Stimulated activated naive B cell treated with anti-CD40 and anti-IgM and Interleukin-4, amounts not matched to agents 10 μg/mL and 1 μg/mL and 100 μg/mL, for 72 hours (primary cell): ENCODE data around the gene GPR146.
A peak's percentile ranks its signal among the peaks of the same experiment; 100 is the strongest.

Source experiments
- ATAC-seq, 2 donors: fragments of 150-1000 bp; cut with Tn5 transposase; replicated peaks; 2 replicates each; pipeline ENCODE4 v1.10.0; 2021; ENCODE audit warnings: moderate library complexity in 1 of 2
- DNase-seq: peaks from one replicate; pipeline ENCODE4 v3.0.0; 2021
- H3K27ac Mint-ChIP-seq: one replicate; pipeline ENCODE4 v1.8.0; 2022; ENCODE audit warnings: mild to moderate bottlenecking, mixed read lengths
- H3K27me3 Mint-ChIP-seq, 2 donors: one replicate each; pipeline ENCODE4 v1.8.0; 2022; ENCODE audit warnings: mixed read lengths in 2 of 2
- H3K36me3 Mint-ChIP-seq, 2 donors: one replicate each; pipeline ENCODE4 v1.8.0; 2022; ENCODE audit warnings: mixed read lengths in 2 of 2, mild to moderate bottlenecking in 1 of 2
- H3K4me1 Mint-ChIP-seq, 2 donors: one replicate each; pipeline ENCODE4 v1.8.0; 2022; ENCODE audit warnings: mixed read lengths in 2 of 2, mild to moderate bottlenecking in 1 of 2
- H3K4me3 Mint-ChIP-seq, 2 donors: one replicate each; pipeline ENCODE4 v1.8.0; 2022; ENCODE audit warnings: mild to moderate bottlenecking in 2 of 2, mixed read lengths in 2 of 2, moderate library complexity in 1 of 2
- H3K9me3 Mint-ChIP-seq, 2 donors: one replicate each; pipeline ENCODE4 v1.8.0; 2022; ENCODE audit warnings: mixed read lengths in 2 of 2, mild to moderate bottlenecking in 1 of 2

GPR146 gene

DNA sequence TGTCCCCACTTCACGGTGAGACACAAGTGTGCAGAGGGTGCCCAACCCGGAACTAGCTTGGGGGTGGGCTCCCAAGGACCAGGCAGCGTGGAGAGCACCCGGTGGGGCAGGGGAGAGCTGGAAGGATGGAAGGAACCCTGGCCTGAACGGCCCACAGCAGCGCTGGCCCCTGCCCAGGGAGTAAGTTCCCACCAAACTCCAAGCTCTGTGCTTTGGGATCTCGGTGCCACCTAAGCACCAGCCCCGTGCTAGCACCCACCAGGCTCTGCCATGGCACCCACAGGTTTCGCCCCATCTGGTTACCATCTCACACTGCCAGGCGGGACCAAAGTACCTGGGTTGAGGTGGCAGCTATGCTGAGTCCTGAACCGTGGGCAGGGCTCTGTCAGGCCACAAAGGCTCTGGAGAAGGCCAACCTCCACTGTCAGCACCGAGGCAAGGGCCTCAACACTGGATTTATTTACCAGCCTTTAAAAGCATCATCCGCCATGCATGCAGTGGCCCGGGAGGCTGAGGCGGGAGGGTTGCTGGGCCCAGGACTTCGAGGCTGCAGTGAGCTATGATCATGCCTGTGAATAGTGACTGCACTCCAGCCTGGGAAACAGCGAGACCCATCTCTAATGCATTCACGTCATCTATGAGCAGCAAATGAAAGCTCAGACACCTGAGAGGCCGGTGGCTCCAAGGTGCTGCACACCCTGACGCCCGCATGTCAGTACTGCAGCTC, 59.6 kb downstream of the GPR146 start:
- no peak for DNase-seq
- Mint-ChIP-seq H3K4me1 (peaks cover 24 to 26% of the 10 kb centered on the region in 2 donors), H3K36me3 (peaks cover 14 to 33% of the 10 kb centered on the region in 2 donors), H3K27me3 (peaks cover 0 to 5% of the 10 kb centered on the region in 2 donors), H3K27ac (peak overlapping the region; percentile 92), H3K9me3 (no peaks in the 10 kb centered on the region), H3K4me3 (peak overlapping the region; percentile 44 to 50)
- ATAC-seq = no peak

DNA sequence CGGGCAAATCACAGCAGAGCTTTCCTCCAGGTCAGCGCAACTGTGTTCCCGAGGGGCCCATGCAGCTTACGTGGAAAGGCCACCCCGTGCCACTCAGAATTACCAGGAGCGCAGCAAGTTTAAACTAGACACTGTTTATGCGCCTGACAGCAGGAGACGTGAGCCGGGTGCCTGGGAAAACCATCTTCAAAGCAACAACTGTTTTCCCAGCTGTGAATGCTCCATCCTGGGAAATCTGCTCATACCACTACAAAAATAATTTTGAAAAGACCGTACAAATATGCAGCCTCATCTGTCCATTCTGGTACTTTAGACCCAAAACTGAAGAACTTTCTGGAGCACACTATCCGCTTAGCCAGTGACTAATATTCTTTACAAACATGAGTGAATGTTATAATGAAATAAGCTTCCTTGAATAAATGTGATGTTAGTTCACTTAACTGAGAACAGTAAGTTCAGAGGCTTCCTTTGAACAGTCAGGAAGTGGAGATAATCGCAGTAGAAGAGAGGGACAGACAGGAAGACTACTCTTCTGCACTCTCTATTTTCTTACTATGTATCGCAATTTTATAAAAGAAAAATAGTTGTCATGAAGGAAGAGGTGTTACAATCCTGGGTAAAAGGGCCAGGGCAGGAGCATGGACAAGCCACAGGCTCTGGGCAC, 60.3 kb downstream of the GPR146 start:
- no peak for ATAC-seq
- peaks cover 24 to 26% of the 10 kb centered on the region in 2 donors for H3K4me1 Mint-ChIP-seq
- DNase-seq = no peak
- peaks cover 0 to 5% of the 10 kb centered on the region in 2 donors for H3K27me3 Mint-ChIP-seq
- no peak overlapping the region for H3K4me3 Mint-ChIP-seq
- no peaks in the 10 kb centered on the region for H3K9me3 Mint-ChIP-seq
- peaks cover 10 to 31% of the 10 kb centered on the region in 2 donors for H3K36me3 Mint-ChIP-seq
- no peak overlapping the region for H3K27ac Mint-ChIP-seq

- Mint-ChIP-seq H3K4me1 (peaks cover 24 to 26% of the 10 kb centered on the region in 2 donors), H3K4me3 (no peak overlapping the region), H3K27ac (peak overlapping the region; percentile 75)
Measured at GRCh38 chr7:1105189-1105588, 60.8 kb downstream of the GPR146 start.

GRCh38 chr7:1106063-1106792, 61.9 kb downstream of the GPR146 start:
- DNase-seq (no peak), ATAC-seq (no peak)
- no peaks in the 10 kb centered on the region for H3K9me3 Mint-ChIP-seq
- no peak overlapping the region for H3K4me3 Mint-ChIP-seq
- H3K27ac Mint-ChIP-seq = peak overlapping the region; percentile 7
- H3K4me1 Mint-ChIP-seq = peaks cover 24 to 26% of the 10 kb centered on the region in 2 donors
- H3K36me3 Mint-ChIP-seq = peaks cover 11 to 31% of the 10 kb centered on the region in 2 donors
- peaks cover 0 to 5% of the 10 kb centered on the region in 2 donors for H3K27me3 Mint-ChIP-seq

More at GRCh38 chr7:1105189-1105588, 60.8 kb downstream of the GPR146 start:
- H3K36me3 Mint-ChIP-seq = peaks cover 11 to 31% of the 10 kb centered on the region in 2 donors
- DNase-seq (peak; percentile 30), ATAC-seq (peak; percentile 78 to 83)
- H3K9me3 Mint-ChIP-seq = no peaks in the 10 kb centered on the region
- peaks cover 0 to 5% of the 10 kb centered on the region in 2 donors for H3K27me3 Mint-ChIP-seq

DNA sequence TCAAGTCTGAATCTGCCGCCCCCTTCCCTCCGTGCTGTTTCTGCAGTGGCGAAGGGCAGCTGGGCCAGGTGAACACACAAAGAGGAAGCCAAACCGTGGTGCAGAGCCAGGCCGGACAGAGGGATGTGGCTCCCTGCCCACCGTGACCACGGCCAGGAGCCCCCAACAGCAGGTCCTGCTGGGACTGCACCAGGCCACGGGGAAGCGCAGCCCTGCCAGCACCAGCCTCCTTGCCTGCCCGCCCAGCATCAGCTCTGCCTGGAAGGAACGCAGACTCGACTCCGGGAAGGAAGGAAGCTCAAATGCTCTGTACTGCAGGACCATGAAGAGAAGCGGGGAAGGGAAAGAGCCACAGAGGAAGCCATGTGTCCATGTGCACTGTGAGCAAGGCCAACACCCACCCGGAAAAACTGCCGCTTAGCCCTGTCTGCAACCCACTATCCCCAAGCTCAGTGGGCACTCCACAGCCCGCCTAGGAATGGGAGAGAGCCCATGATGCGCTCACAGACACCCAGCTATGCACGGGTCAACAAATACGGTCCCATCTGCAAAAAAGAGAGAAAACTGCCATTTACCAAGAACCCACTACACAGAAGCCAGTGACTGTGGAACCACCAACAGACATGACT, 62.6 kb downstream of the GPR146 start:
- peaks cover 24 to 26% of the 10 kb centered on the region in 2 donors for H3K4me1 Mint-ChIP-seq
- H3K27ac Mint-ChIP-seq = no peak overlapping the region
- ATAC-seq = no peak
- H3K27me3 Mint-ChIP-seq = peaks cover 0 to 5% of the 10 kb centered on the region in 2 donors
- H3K9me3 Mint-ChIP-seq = no peaks in the 10 kb centered on the region
- no peak overlapping the region for H3K4me3 Mint-ChIP-seq
- DNase-seq = no peak
- peaks cover 11 to 30% of the 10 kb centered on the region in 2 donors for H3K36me3 Mint-ChIP-seq

DNA sequence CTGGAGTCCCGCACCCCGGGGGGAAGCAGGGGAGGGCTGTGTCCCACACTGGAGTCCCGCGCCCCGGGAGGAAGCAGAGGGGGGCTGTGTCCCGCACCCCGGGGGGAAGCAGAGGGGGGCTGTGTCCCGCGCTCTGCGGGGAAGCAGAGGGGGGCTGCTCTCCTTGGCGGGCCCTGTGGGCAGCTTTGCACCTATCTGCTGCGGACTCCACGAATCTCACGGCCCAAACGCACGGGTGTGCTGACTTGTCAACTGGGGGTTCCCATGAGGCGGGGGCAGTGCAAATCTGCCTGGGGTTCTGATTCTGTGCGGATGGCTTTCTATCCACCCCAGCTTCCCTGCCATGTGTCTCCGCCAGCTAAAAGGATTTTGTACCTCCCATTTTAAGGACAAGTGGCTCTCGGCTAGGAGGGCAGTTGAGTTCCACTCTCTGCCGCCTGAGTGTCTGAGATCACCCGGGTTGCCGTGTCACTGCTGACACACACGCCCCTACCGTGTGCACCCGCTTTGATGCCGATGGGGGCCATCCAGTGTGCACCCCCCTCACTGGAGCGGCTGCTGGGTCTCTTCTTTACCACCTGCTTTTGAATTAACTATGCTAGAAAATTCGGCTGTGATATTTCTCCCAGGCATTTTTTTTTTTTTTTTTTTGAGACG, 64.0 kb downstream of the GPR146 start:
- Mint-ChIP-seq H3K36me3 (peaks cover 11 to 32% of the 10 kb centered on the region in 2 donors), H3K27ac (no peak overlapping the region), H3K4me3 (no peak overlapping the region), H3K27me3 (peaks cover 0 to 5% of the 10 kb centered on the region in 2 donors), H3K9me3 (no peaks in the 10 kb centered on the region), H3K4me1 (peaks cover 20% of the 10 kb centered on the region in 2 donors)
- DNase-seq = no peak
- ATAC-seq = no peak
